HepG2 (cell line): ENCODE data around the gene GBA2. TPM values are rescaled to one million over a fixed set of nuclear protein-coding genes. Genes with fewer than 3 reads are reported as not detected.
A peak's percentile ranks its signal among the peaks of the same experiment; 100 is the strongest.

Experiments used
- FLYWCH1 ChIP-seq: sonication (generic); formaldehyde crosslinking; IDR thresholded peaks from 2 replicates; pipeline ENCODE4 v1.8.1; 2023; ENCODE audit warnings: mild to moderate bottlenecking, missing genetic modification reagents
- HBP1 ChIP-seq: IDR thresholded peaks from 2 replicates; pipeline ENCODE4 v1.6.1; 2016; ENCODE audit warnings: low read depth, control low read depth
- PRMT3 ChIP-seq: sonication (generic); formaldehyde crosslinking; IDR thresholded peaks from 2 replicates; pipeline ENCODE4 v1.8.1; 2022; ENCODE audit warnings: low read depth, mild to moderate bottlenecking, moderate library complexity, missing genetic modification reagents, borderline replicate concordance
- RAD21 ChIP-seq: fragments of 450-650 bp; formaldehyde crosslinking; IDR thresholded peaks from 2 replicates; pipeline ENCODE4 v1.5.0; 2020; ENCODE audit warnings: mild to moderate bottlenecking
- TBP ChIP-seq: sonication (generic); formaldehyde crosslinking; IDR thresholded peaks from 2 replicates; pipeline ENCODE4 v1.5.0; 2020; ENCODE audit warnings: missing genetic modification reagents
- THAP11 ChIP-seq: IDR thresholded peaks from 2 replicates; pipeline ENCODE4 v1.6.1; 2016; ENCODE audit warnings: missing biosample characterization, missing genetic modification reagents
- ZBTB34 ChIP-seq: sonication (generic); formaldehyde crosslinking; IDR thresholded peaks from 2 replicates; pipeline ENCODE4 v1.8.0; 2022; ENCODE audit warnings: mild to moderate bottlenecking, missing genetic modification reagents
- ZNF576 ChIP-seq: sonication (generic); formaldehyde crosslinking; IDR thresholded peaks from 2 replicates; pipeline ENCODE4 v1.4.0; 2020; ENCODE audit warnings: mild to moderate bottlenecking, missing genetic modification reagents
- ZNF841 ChIP-seq: sonication (generic); formaldehyde crosslinking; IDR thresholded peaks from 2 replicates; pipeline ENCODE4 v1.8.1; 2023; ENCODE audit warnings: missing genetic modification reagents, borderline replicate concordance
- polyA plus RNA-seq, 8 experiments: library from polyadenylated mRNA; depleted of rRNA in 3 of 8; stranded (reverse) in 7 of 8; unstranded in 1 of 8; fragments of >200 nt; fragmentation: Illumina TruSeq in 4 of 8; extraction: Trizol in 4 of 8; gene quantifications; 2 replicates each; pipeline versions ENCODE4 v1.2.1 to v1.2.3, GENCODE V29; 2011 to 2016; ENCODE audit warnings: low read depth in 4 of 8, missing spikeins in 1 of 8, mixed read lengths in 1 of 8; ENCODE audit not compliant: insufficient read depth in 1 of 8
- total RNA-seq, 5 experiments: library from RNA; depleted of rRNA; stranded (reverse); fragments of >200 nt; fragmentation: Illumina TruSeq; extraction: Trizol; gene quantifications; 2 replicates each; pipeline ENCODE4 v1.2.3, GENCODE V29; 2016; ENCODE audit warnings: low read depth in 1 of 5
- TF ChIP-seq, protein P1 (sequence below): sonication (generic); formaldehyde crosslinking; IDR thresholded peaks from one replicate; pipeline ENCODE4 v1.5.1; 2020; ENCODE audit warnings: mild to moderate bottlenecking, missing genetic modification reagents; ENCODE audit errors: not compliant biosample characterization
- TF ChIP-seq, protein P2 (sequence below): sonication (generic); IDR thresholded peaks from 2 replicates; pipeline ENCODE4 v1.6.1; 2016; ENCODE audit warnings: low read depth, borderline replicate concordance
- TF ChIP-seq, protein P3 (sequence below): sonication (generic); formaldehyde crosslinking; IDR thresholded peaks from 2 replicates; pipeline ENCODE4 v1.4.0; 2020; ENCODE audit warnings: missing genetic modification reagents

The GBA2 gene
- total and polyA plus RNA-seq, 2 of the 13 experiments (the other 11 are each of a cell fraction or from before 2014, with no cell fraction given), result 37.5 to 86.1 TPM

DNA sequence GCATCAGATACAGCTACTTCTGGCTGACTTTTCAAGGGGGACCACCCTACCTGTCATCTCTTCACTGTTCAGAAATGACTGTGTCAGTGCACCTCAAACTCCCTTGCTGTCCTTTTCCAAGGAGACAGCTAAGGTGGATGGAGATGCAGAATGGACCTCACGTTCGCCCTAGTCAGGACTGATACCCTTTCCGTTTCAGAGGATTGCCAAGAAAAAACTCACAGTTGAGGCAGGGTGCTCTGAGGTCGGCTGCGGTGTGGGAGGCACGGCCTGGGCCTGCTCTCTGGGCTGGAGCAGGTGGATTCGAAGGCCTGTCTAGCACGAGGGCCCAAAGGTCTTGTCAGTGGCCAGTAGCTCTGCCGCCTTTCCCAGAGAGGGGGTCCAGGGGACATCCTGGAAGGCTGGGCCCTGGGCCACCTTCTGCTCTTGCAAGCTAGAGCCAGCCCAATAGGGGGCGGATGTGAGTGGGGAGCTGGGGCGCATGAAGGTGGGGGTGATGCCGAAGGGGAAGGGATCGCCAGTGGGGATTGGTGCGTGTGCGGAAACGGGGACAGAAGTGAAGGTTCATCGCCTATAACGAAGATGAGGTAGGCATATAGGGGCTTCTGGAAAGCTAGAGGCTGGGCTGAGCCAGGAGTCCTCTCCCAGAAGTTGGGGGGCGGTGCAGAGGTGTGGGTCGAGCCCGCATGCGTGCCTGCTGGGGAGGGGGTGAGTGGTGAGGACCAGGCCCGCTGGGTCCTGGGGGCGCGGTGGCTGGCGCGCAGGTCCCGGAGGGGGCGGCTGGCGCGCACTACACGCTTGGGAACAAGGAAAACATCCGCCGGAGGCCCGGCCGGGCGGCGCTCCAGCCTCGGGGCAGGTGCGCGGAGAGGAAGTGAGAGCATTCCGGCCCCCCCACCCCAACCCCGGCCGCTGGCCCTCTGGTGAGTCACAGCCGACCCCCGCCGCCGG lies 7.5 kb upstream of the GBA2 start (continued):
- TF ChIP-seq HBP1 (CRISPR knock-in tag), result no peak
- TF ChIP-seq ZBTB34 (CRISPR knock-in tag), result no peak; the same call in 1 of the 2 replicates
- TF ChIP-seq ZNF576 (CRISPR knock-in tag), result no peak
- 0 out of 2 replicates have a peak, but pooled peaks have one; percentile 35 for TF ChIP-seq TBP (CRISPR knock-in tag)
- TF ChIP-seq, protein P1, sequence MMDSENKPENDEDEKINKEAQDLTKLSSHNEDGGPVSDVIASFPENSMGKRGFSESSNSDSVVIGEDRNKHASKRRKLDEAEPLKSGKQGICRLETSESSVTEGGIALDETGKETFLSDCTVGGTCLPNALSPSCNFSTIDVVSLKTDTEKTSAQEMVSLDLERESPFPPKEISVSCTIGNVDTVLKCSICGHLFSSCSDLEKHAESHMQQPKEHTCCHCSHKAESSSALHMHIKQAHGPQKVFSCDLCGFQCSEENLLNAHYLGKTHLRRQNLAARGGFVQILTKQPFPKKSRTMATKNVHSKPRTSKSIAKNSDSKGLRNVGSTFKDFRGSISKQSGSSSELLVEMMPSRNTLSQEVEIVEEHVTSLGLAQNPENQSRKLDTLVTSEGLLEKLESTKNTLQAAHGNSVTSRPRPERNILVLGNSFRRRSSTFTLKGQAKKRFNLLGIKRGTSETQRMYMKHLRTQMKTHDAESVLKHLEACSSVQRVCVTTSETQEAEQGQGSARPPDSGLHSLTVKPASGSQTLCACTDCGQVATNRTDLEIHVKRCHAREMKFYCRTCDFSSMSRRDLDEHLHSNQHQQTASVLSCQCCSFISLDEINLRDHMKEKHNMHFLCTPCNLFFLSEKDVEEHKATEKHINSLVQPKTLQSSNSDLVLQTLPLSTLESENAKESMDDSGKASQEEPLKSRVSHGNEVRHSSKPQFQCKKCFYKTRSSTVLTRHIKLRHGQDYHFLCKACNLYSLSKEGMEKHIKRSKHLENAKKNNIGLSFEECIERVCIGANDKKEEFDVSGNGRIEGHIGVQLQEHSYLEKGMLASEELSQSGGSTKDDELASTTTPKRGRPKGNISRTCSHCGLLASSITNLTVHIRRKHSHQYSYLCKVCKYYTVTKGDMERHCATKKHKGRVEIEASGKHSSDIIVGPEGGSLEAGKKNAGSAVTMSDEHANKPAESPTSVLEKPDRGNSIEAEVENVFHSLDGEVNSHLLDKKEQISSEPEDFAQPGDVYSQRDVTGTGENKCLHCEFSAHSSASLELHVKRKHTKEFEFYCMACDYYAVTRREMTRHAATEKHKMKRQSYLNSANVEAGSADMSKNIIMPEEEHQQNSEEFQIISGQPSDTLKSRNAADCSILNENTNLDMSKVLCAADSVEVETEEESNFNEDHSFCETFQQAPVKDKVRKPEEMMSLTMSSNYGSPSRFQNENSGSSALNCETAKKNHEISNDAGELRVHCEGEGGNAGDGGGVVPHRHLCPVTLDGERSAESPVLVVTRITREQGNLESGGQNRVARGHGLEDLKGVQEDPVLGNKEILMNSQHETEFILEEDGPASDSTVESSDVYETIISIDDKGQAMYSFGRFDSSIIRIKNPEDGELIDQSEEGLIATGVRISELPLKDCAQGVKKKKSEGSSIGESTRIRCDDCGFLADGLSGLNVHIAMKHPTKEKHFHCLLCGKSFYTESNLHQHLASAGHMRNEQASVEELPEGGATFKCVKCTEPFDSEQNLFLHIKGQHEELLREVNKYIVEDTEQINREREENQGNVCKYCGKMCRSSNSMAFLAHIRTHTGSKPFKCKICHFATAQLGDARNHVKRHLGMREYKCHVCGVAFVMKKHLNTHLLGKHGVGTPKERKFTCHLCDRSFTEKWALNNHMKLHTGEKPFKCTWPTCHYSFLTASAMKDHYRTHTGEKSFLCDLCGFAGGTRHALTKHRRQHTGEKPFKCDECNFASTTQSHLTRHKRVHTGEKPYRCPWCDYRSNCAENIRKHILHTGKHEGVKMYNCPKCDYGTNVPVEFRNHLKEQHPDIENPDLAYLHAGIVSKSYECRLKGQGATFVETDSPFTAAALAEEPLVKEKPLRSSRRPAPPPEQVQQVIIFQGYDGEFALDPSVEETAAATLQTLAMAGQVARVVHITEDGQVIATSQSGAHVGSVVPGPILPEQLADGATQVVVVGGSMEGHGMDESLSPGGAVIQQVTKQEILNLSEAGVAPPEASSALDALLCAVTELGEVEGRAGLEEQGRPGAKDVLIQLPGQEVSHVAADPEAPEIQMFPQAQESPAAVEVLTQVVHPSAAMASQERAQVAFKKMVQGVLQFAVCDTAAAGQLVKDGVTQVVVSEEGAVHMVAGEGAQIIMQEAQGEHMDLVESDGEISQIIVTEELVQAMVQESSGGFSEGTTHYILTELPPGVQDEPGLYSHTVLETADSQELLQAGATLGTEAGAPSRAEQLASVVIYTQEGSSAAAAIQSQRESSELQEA (CRISPR knock-in tag), result no peak
- TF ChIP-seq RAD21, result 0 out of 2 replicates have a peak, but pooled peaks have one; percentile 18
- TF ChIP-seq THAP11 (CRISPR knock-in tag), result peak; percentile 50; the same call in 1 of the 2 replicates
- TF ChIP-seq, protein P2, sequence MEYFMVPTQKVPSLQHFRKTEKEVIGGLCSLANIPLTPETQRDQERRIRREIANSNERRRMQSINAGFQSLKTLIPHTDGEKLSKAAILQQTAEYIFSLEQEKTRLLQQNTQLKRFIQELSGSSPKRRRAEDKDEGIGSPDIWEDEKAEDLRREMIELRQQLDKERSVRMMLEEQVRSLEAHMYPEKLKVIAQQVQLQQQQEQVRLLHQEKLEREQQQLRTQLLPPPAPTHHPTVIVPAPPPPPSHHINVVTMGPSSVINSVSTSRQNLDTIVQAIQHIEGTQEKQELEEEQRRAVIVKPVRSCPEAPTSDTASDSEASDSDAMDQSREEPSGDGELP, result peak; percentile 34; the same call in 1 of the 2 replicates
- TF ChIP-seq PRMT3 (CRISPR knock-in tag), result no peak
- TF ChIP-seq, protein P3, sequence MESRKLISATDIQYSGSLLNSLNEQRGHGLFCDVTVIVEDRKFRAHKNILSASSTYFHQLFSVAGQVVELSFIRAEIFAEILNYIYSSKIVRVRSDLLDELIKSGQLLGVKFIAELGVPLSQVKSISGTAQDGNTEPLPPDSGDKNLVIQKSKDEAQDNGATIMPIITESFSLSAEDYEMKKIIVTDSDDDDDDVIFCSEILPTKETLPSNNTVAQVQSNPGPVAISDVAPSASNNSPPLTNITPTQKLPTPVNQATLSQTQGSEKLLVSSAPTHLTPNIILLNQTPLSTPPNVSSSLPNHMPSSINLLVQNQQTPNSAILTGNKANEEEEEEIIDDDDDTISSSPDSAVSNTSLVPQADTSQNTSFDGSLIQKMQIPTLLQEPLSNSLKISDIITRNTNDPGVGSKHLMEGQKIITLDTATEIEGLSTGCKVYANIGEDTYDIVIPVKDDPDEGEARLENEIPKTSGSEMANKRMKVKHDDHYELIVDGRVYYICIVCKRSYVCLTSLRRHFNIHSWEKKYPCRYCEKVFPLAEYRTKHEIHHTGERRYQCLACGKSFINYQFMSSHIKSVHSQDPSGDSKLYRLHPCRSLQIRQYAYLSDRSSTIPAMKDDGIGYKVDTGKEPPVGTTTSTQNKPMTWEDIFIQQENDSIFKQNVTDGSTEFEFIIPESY (CRISPR knock-in tag), result no peak
- 0 out of 2 replicates have a peak, but pooled peaks have one; percentile 27 for TF ChIP-seq FLYWCH1 (CRISPR knock-in tag)
- no peak for TF ChIP-seq ZNF841 (CRISPR knock-in tag)
